ENCODE results near the gene FNBP1L. TPM values are rescaled to one million over a fixed set of nuclear protein-coding genes. Genes with fewer than 3 reads are reported as not detected.
A peak's percentile ranks its signal among the peaks of the same experiment; 100 is the strongest.

FNBP1L gene
- total and polyA plus RNA-seq, 10 of the 15 experiments (the other 5 are each of a cell fraction or from before 2014, with no cell fraction given): 0.02 to 0.12 (median 0.07) TPM; not detected in 4

GRCh38 chr1:93434987-93435386 lies 12.9 kb upstream of the FNBP1L start:
- no peaks in the 10 kb centered on the region for H3K79me2 ChIP-seq (ENCODE audit: control insufficient read depth, insufficient read depth, low read length)
- no peak overlapping the region for H3K9ac ChIP-seq (ENCODE audit: control insufficient read depth, insufficient read depth, low read length)
- 44% methylated on average over 5 of the region's 5 CpGs for WGBS (ENCODE audit: insufficient coverage, insufficient replicate concordance, low lambda C conversion rate, missing lambda C conversion rate)
- TF ChIP-seq PAX8 (IDR thresholded peaks at IDR 0.05): no peak
- peak; percentile 64; the same call in 1 of the 2 replicates for TF ChIP-seq REST (IDR thresholded peaks at IDR 0.05; ENCODE audit: low read depth, low read length)
- no peak for TF ChIP-seq EP300 (IDR thresholded peaks at IDR 0.05; ENCODE audit: borderline replicate concordance in 1 of 2, control insufficient read depth in 1 of 2, low read depth in 2 of 2, low read length in 2 of 2)
- H4K20me1 ChIP-seq (ENCODE audit: control insufficient read depth, insufficient read depth): no peaks in the 10 kb centered on the region
- SMC1A ChIA-PET (ENCODE audit: uncharacterized antibody, unreplicated experiment): interaction anchor here (1.4 to 3.6 kb wide), 2 partner anchors 10 to 131 kb away, joined by 3 to 10 read pairs; no protein-coding TSS in a partner anchor
- ATAC-seq (no peak), FAIRE-seq (no peak), DNase-seq (ENCODE audit: low read depth, low spot score) (no peak)
- no peak overlapping the region for H3K4me3 ChIP-seq
- H3K27me3 ChIP-seq (replicated peaks in 1 of 2; ENCODE audit: control insufficient read depth in 2 of 2, insufficient read depth in 2 of 2, low read length in 1 of 2): peaks cover 0 to 2% of the 10 kb centered on the region in 2 experiments; a peak in 1 of 4 replicates
- no peaks in the 10 kb centered on the region for H3K36me3 ChIP-seq (ENCODE audit: control insufficient read depth in 2 of 2, insufficient read depth in 2 of 2, low read length in 1 of 2)
- no peak overlapping the region for H3K4me2 ChIP-seq (ENCODE audit: control insufficient read depth, insufficient read depth)
- RAD21 ChIA-PET (ENCODE audit: unreplicated experiment): no interaction called here
- BruUV-seq (replicated peaks): no TSS peak
- in situ Hi-C loops (cut with MboI): loop anchor here (25.0 kb wide), 1 partner anchor 402 kb away; no protein-coding TSS in a partner anchor
- H3K4me1 ChIP-seq (ENCODE audit: control insufficient read depth, insufficient read depth, low read length): no peaks in the 10 kb centered on the region
- H3K9me3 ChIP-seq (replicated peaks; ENCODE audit: control insufficient read depth, insufficient read depth, low read length): no peaks in the 10 kb centered on the region; the same call in 2 of the 3 replicates
- H3K27ac ChIP-seq (ENCODE audit: control insufficient read depth, insufficient read depth): no peak overlapping the region
- POLR2A ChIA-PET: no interaction called here
- no peak overlapping the region for H2AFZ ChIP-seq (ENCODE audit: control insufficient read depth, low read depth, low read length)
- CTCF ChIA-PET: interaction anchor here (1.7 to 2.5 kb wide), 2 partner anchors 131 to 409 kb away, joined by 9 to 10 read pairs; no protein-coding TSS in a partner anchor
- intact Hi-C loops (cut with micrococcal nuclease; ENCODE audit: unreplicated experiment): no loop called here

Data from GM12878 (cell line).